HL-60 (cell line): ENCODE measurements around the gene ITPRIP.

Experiments
- DNase-seq, 2 experiments: peaks; one replicate each; pipeline ENCODE4 v3.0.0-alpha.2; 2010 to 2020; ENCODE audit warnings: low read depth in 1 of 2, low spot score in 1 of 2
- H3K27ac ChIP-seq: fragments of 250-450 bp; sonication (Bioruptor Pico); replicated peaks from 2 replicates; pipeline ENCODE4 v1.5.1; 2020; ENCODE audit warnings: mild to moderate bottlenecking, moderate library complexity
- H3K27me3 ChIP-seq: fragments of 250-450 bp; sonication (Bioruptor Pico); 2 replicates; pipeline ENCODE4 v1.5.1; 2021; ENCODE audit warnings: mild to moderate bottlenecking, moderate library complexity; ENCODE audit not compliant: insufficient read depth, poor library complexity, severe bottlenecking
- H3K4me3 ChIP-seq: replicated peaks from 2 replicates; pipeline ENCODE4 v1.5.1; 2011; ENCODE audit warnings: mild to moderate bottlenecking, control low read depth, low read length; ENCODE audit not compliant: insufficient read depth
- GABPA ChIP-seq: IDR thresholded peaks from 2 replicates; pipeline ENCODE4 v1.6.1; 2012; ENCODE audit warnings: low read depth
- POLR2AphosphoS5 ChIP-seq: IDR thresholded peaks from 2 replicates; pipeline ENCODE4 v1.6.1; 2012; ENCODE audit warnings: low read depth
- REST ChIP-seq: IDR thresholded peaks from 2 replicates; pipeline ENCODE4 v1.6.1; 2012; ENCODE audit warnings: low read depth; ENCODE audit not compliant: insufficient replicate concordance
- SPI1 ChIP-seq: IDR thresholded peaks from 2 replicates; pipeline ENCODE4 v1.6.1; 2012; ENCODE audit warnings: low read depth, mild to moderate bottlenecking, borderline replicate concordance
- TF ChIP-seq, protein P1 (sequence below): IDR thresholded peaks from one replicate; pipeline ENCODE4 v1.5.1; 2011; ENCODE audit warnings: low read length, control low read depth, inconsistent platforms; ENCODE audit not compliant: insufficient read depth

The ITPRIP gene

GRCh38 chr10:104325436-104326435, 12.5 kb downstream of the ITPRIP start:
- TF ChIP-seq REST, result no peak
- no peak for TF ChIP-seq GABPA
- no peak for TF ChIP-seq POLR2AphosphoS5
- no peak for TF ChIP-seq SPI1
- TF ChIP-seq, protein P1, sequence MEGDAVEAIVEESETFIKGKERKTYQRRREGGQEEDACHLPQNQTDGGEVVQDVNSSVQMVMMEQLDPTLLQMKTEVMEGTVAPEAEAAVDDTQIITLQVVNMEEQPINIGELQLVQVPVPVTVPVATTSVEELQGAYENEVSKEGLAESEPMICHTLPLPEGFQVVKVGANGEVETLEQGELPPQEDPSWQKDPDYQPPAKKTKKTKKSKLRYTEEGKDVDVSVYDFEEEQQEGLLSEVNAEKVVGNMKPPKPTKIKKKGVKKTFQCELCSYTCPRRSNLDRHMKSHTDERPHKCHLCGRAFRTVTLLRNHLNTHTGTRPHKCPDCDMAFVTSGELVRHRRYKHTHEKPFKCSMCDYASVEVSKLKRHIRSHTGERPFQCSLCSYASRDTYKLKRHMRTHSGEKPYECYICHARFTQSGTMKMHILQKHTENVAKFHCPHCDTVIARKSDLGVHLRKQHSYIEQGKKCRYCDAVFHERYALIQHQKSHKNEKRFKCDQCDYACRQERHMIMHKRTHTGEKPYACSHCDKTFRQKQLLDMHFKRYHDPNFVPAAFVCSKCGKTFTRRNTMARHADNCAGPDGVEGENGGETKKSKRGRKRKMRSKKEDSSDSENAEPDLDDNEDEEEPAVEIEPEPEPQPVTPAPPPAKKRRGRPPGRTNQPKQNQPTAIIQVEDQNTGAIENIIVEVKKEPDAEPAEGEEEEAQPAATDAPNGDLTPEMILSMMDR, result no peak
- Histone ChIP-seq H3K27me3 (no peaks in the 10 kb centered on the region), H3K27ac (peak overlapping the region; percentile 85), H3K4me3 (no peak overlapping the region)
- DNase-seq, result peak in 1 of 2 experiments; percentile 35

DNA sequence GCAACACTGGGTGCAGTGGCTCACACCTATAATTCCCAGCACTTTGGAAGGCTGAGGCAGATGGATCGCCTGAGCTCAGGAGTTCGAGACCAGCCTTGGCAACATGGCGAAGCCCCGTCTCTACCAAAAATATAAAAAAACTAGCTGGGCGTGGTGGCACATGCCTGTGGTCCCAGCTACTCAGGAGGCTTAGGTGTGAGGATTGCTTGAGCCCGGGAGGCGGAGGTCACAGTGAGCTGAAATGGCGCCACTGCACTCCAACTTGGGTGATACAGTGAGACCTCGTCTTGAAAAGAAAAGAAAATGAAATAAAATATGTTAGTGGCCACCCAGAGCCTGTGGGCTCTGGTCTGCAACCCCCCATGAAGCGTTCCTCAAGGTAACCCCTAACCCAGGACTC, 13.3 kb downstream of the ITPRIP start:
- no peaks in the 10 kb centered on the region for H3K27me3 ChIP-seq
- peak overlapping the region; percentile 85 for H3K27ac ChIP-seq
- no peak for DNase-seq
- no peak overlapping the region for H3K4me3 ChIP-seq
- TF ChIP-seq POLR2AphosphoS5, result no peak
- TF ChIP-seq SPI1, result no peak
- TF ChIP-seq, protein P1, result no peak
- TF ChIP-seq GABPA, result no peak
- no peak for TF ChIP-seq REST

DNA sequence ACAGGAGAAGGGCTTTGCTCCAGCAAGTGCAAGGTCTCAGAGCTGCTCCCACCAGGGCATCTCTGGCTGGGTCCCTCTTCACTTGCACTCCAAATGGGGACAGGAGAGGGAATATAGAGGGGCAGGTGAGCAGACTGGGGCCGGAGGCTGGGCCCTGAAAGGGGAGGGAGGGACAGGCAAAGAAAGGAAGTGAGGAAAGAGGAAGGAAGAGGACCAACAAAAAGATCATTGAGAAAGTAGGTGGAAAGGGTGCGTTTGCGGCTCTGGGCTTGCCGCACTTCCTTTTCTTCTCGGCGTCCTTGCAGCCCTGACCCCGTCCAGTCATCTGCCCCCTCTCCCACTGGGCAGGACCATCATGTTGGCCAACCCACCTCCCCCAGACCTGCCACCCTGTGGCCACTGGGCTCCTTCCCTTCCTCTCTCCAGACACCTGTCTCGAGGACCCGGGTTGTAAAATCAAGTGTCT, 14.0 kb downstream of the ITPRIP start:
- H3K27ac ChIP-seq, result peak overlapping the region; percentile 85
- TF ChIP-seq, protein P1, result no peak
- TF ChIP-seq SPI1 (peak; percentile 98), GABPA (0 out of 2 replicates have a peak, but pooled peaks have one; percentile 39), POLR2AphosphoS5 (peak; percentile 70; the same call in 1 of the 2 replicates)

More for the DNA sequence above, 14.0 kb downstream of the ITPRIP start:
- H3K4me3 ChIP-seq, result no peak overlapping the region
- H3K27me3 ChIP-seq, result no peaks in the 10 kb centered on the region
- peak; percentile 91 to 94 for DNase-seq
